ENCODE results near the gene RHOXF2B.

DNA sequence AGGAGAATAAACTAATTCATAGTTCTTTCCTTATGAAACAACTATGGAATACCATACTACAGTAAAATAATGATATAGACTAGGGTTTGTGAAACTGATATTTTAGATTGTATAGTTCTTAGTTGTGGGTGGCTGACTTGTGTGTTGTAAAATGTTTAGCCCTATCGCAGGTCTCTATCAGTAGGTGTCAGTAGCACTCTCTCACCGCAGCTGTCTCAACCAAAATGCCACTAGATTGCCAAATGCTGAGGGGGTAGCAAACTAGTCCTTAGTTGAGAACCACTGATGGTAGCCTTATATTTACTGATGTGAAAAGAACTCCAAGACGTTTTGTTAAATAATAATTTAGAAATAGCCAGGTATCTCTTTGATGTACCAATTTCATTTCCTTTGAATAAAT, 48.1 kb downstream of the RHOXF2B start:
- TF ChIP-seq, protein P1, sequence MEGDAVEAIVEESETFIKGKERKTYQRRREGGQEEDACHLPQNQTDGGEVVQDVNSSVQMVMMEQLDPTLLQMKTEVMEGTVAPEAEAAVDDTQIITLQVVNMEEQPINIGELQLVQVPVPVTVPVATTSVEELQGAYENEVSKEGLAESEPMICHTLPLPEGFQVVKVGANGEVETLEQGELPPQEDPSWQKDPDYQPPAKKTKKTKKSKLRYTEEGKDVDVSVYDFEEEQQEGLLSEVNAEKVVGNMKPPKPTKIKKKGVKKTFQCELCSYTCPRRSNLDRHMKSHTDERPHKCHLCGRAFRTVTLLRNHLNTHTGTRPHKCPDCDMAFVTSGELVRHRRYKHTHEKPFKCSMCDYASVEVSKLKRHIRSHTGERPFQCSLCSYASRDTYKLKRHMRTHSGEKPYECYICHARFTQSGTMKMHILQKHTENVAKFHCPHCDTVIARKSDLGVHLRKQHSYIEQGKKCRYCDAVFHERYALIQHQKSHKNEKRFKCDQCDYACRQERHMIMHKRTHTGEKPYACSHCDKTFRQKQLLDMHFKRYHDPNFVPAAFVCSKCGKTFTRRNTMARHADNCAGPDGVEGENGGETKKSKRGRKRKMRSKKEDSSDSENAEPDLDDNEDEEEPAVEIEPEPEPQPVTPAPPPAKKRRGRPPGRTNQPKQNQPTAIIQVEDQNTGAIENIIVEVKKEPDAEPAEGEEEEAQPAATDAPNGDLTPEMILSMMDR (conservative IDR thresholded peaks at IDR 0.05; ENCODE audit: low read length) = peak; percentile 38
- TF ChIP-seq EZH2phosphoT487 (IDR thresholded peaks at IDR 0.05; ENCODE audit: borderline replicate concordance) = no peak
